ENCODE results near the gene RPL22.

Gene RPL22

DNA sequence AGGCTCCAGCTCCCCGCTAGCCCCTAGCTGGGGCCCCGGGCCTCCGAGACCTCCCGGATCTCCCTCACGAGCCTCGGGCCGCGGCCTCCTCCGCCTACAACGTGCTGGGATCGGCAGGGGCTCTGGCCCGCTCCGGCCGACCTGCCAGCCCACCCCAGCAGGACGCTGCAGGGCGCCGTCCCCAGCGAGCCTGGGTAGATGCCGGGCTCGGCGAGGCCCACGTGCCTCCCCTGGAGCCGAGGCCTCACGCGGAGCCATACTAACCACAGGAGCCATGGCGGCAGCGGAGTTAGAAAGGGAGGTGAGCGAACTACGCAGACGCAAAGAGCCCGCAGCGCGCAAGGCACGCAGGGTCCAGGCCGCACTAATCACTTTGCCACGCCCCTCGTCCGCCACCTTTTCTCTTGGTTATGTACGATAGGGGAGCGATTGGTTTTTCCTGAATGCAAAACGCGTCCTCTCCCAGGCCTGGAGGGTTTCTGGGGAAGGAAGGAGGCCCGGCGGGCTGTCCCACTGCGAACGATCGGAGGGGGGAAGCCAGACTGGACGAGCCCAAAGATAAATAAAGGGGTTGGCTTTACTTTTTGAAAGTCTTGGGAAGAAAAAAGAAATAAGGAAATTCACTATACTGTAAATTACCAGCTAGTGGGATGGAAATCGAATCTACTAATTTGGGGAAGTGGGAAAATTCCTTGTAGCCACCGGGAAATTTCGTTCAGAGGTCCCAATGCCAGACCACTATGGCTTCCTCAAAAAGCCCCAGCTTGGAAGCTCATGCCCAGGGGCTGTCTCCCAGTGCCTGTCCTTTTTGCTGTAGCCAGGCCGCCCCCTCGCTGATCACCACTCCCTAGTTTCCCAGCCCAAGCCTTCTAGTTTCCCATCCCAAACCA is at the start of gene RPL22:
Gene RPL22, minus strand, starts transcription at position 298 of the 890 bp plus-strand sequence. Its CDS starts 22 bp downstream, at position 276.
- DNase-seq (ENCODE audit: low spot score) = peak; percentile 99

GRCh38 chr1:6248161-6248776 is 48.9 kb upstream of the RPL22 start:
- DNase-seq (ENCODE audit: low spot score) = no peak

DNA sequence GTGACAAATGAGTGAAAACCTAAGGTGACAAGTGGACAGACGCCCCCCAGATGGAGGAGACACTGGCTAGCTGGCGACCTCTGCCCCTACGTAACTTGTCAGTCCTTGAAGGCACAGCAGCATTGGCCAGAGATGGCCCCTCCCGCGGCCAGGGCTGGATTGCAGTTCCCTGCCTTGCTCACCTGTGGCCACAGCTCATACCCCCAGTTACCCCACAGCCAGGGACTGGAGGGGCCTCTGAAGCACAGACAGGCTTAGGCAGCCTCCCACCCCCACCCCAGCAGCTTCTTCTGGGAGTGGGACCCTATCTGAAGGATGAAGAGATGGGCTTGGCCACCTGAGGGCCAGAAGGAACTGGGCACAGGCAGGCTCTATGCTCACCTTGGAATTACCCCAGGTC is 48.3 kb upstream of the RPL22 start:
- DNase-seq (ENCODE audit: low spot score) = no peak

- DNase-seq (ENCODE audit: low spot score) = peak; percentile 85
These were observed 47.4 kb upstream of the RPL22 start for GRCh38 chr1:6246497-6247467.

- DNase-seq (ENCODE audit: low spot score) = no peak
These were observed 46.6 kb upstream of the RPL22 start for GRCh38 chr1:6245869-6246496.

DNA sequence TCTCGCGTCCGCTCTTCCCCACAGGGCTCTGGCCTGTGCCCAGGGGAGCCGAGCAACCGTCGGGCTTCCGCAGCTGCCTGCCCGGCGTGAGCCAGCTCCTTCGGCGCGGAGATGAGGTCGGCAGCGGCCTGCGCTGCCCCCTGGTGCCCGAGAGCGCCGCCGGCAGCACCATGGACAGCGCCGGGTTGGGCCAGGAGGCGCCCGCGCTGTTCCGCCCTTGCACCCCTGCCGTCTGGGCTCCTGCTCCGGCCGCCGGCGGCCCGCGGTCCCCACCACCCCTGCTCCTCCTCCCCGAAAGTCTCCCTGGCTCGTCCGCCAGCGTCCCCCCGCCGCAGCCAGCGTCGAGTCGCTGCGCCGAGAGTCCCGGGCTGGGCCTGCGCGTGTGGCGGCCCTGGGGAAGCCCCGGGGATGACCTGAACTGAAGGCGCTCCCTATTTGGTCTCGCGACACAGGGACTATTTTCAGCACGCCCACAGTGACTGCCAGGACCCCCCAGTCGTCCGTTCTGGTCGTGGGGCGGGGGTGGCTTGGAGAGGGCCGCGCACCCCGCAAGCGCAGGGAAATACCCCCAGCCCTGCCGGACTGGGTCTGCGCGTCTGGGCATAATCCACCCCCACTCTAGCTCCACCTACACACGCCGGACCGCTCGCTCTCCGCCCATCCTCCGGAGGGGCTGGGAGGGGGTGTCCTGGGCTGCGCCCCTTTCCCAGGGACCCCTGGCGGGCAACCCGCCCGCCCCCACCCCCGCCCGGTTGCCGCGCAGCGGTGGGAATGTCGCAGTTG is 45.9 kb upstream of the RPL22 start:
- DNase-seq (ENCODE audit: low spot score) = peak; percentile 73

DNA sequence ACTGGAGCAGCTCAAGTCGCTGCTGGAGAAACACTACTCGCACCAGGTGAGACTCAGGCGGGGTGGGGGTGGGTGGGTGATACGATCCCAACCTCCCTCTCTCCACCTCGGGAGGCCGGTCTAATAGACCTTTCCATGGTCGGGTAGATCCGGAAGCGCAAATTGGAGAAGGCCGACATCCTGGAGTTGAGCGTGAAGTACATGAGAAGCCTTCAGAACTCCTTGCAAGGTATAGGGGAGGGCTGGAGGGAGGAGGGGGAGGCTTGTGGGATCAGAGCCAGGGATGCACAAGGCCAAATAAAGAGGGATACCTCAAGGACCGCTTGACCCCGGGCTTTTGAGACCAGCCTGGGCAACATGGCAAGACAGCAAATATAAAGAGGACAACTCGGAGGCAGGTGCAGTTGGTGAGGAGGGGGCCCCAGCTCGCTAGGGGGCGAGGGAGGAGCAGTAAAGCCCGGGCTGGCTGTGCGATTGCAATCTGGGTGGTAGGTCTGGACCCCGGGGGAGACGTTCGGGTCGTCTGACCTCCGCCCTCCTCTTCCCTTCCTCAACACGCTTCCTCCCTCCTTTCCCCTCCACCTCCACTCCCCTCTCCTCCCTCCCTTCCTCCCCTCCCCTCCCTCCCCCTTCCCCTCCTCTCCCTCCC is 45.1 kb upstream of the RPL22 start:
- DNase-seq (ENCODE audit: low spot score) = no peak

DNA sequence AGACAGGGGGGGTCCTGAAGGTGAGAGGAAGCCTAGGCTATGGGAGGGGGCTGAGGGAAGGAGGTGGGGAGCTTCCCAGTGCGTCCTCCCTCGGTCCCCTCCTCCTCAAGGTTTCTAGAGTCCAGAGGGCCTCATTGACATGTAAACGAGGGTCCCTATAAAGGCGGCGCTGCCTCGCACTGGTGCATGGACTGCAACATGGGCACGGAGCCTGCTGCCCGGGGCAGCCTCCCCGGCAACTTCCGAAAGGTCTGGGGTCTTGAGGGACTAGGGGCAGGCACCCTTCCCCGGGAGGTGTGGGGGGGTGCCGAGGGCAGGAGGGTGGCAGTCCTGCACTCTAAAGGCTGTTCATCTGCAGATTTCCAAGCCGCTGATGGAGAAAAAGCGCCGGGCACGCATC is 44.6 kb upstream of the RPL22 start, which contains the start of gene HES3:
Gene HES3, plus strand, starts transcription at position 187 of the 400 bp plus-strand sequence. Its CDS starts 187 bp downstream, at position 374.
- no peak for DNase-seq (ENCODE audit: low spot score)

GRCh38 chr1:6243053-6243834 is 43.8 kb upstream of the RPL22 start:
- no peak for DNase-seq (ENCODE audit: low spot score)

GRCh38 chr1:6241887-6242740 is 42.7 kb upstream of the RPL22 start:
- DNase-seq (ENCODE audit: low spot score) = no peak

- no peak for DNase-seq (ENCODE audit: low spot score)
These were observed 41.9 kb upstream of the RPL22 start for GRCh38 chr1:6241107-6241886.

DNA sequence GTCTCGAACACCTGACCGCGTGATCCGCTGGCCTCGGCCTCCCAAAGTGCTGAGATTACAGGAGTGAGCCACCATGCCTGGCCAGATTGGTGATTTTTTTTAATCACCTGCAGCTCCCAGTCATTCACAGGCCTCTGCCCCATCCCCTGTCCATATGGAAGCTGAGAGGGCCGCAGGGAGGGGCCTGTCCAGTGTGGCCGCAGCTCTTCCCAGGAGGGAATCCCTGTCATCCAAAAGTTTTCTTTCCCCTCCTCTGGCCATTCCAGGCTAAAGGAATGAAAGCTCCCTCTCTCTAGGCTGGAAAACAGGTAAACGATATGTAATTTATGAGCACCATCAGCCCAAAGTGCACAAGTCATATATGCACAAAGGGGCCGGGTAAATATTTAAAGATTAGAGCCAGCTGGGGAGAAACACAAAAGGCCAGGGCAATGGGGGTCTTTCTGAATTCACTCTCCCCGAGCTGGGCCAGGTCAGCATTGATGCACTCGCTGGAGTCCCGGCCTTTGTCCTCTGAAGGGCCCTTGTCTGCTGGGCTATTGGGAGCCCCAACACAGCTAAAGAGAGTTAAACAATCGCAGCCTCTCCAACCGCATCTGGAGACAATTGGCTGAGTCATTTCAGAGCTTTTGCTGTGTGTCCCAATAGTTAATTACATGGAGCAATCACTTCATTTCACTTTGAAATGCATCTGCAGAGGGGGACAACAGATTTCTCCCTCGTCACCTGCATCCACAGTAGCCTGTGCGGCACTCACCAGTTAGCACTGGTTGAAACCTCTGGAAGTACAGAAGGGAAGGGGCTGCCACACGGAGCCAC is 40.8 kb upstream of the RPL22 start:
- no peak for DNase-seq (ENCODE audit: low spot score)

DNA sequence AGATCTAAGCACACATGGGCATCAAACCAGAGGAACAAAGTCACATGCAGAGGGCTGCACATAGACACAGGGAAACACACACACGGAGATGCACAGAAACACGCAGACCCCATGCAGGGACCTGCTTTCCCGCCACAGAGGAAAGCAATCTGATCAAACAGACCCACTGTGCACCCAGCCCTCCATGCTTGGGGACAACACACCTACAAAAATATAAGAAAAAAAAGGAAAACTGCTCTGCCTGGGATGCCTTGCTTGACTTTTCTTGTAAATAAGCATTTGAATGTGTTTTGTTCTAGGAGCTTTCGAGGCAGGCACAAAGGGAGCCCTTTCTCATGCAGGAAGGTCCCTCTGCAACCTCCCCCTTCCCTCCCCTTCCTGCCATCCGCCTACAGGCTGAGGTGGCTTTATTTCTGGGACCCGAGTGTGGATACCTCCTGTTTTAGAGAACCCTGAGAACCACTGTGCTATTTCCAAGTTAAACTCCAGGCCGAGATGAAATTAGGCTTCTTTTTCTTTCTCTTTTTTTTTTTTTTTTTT is 39.9 kb upstream of the RPL22 start:
- DNase-seq (ENCODE audit: low spot score) = no peak

DNA sequence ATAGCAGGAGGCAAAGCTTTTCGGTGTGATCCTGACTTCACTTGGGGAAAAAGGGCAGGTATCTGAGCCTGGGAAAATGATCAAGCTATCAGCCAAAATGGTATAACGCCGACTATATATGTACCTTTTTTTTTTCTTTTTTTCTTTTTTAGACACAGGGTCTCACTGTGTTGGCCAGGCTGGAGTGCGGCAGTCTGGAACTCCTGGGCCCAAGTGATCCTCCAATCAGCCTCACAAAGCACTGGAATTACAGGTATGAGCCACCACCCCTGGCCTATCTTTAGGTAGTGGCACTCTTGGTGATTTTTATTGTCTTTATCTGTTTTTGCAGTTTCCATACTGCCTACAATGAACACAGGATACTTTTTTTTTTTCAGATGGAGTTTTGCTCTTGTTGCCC is 37.7 kb upstream of the RPL22 start:
- DNase-seq (ENCODE audit: low spot score) = no peak

DNA sequence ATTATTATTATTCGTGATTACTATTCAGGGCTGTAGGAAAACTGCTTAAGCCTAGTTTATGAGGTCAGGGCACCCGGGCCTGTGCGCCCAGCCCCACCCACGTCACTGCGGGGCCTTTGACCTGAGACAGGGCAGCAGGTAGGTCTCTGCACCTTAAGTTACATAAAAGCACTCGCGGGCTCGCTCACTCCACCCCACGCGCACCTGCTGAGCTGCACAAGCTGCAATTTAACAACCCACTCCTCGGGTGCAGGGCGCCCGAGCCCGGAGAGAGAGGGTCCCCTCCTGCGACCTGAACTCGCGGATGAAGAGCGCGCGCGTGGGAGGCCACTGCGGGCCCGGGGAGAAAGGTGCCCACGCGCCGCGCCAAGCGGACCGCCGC is 35.9 kb upstream of the RPL22 start:
- DNase-seq (ENCODE audit: low spot score) = no peak

- DNase-seq (ENCODE audit: low spot score) = no peak
These were observed 35.3 kb upstream of the RPL22 start for GRCh38 chr1:6234502-6235295.

Measured in Ammon's horn (tissue), 1 donor.